ENCODE data around the gene IGSF8. TPM values are rescaled to one million over a fixed set of nuclear protein-coding genes. Genes with fewer than 3 reads are reported as not detected.
"Not testable (repeated sequence)": the region's sequence is repeated elsewhere in the genome, so short reads cannot be mapped to it uniquely, and the experiment has no call there.

The IGSF8 gene
- total and polyA plus RNA-seq, 8 donors, result 27.5 to 38.3 (median 31.7) TPM

DNA sequence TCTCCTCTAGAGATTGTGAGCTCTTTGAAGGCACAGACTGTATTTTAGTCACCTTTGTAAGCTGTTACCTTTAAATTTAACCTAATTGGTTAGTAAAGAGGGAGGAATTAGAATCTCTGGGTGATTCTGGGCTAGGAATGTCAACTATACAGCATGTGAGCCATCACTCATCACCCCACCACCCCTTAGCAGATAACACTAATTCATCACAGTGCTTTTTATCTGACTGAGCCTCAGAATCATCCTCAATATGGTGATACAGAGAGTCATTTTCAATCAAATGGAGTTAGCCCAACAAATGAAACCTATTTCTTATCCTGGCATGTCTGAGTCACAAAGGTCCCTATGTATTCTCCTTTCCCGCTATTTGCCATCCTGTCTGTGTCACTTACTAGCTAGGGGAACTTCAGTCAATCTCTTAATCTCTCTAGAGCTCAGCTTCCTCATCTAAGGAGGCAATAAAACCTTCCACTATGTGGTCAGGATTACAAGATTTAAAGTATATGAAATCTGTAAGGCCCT, 41.7 kb downstream of the IGSF8 start:
- Histone ChIP-seq H3K36me3 (no peaks in the 10 kb centered on the region), H3K9me3 (no peaks in the 10 kb centered on the region), H3K27ac (no peak overlapping the region), H3K4me3 (no peak overlapping the region), H3K27me3 (peaks cover 0 to 36% of the 10 kb centered on the region in 2 donors), H3K4me1 (no peaks in the 10 kb centered on the region)
- TF ChIP-seq CTCF (IDR thresholded peaks at IDR 0.05), result no peak
- ATAC-seq (no peak), DNase-seq (no peak)
- intact Hi-C loops (cut with DNase I), result no loop called here

DNA sequence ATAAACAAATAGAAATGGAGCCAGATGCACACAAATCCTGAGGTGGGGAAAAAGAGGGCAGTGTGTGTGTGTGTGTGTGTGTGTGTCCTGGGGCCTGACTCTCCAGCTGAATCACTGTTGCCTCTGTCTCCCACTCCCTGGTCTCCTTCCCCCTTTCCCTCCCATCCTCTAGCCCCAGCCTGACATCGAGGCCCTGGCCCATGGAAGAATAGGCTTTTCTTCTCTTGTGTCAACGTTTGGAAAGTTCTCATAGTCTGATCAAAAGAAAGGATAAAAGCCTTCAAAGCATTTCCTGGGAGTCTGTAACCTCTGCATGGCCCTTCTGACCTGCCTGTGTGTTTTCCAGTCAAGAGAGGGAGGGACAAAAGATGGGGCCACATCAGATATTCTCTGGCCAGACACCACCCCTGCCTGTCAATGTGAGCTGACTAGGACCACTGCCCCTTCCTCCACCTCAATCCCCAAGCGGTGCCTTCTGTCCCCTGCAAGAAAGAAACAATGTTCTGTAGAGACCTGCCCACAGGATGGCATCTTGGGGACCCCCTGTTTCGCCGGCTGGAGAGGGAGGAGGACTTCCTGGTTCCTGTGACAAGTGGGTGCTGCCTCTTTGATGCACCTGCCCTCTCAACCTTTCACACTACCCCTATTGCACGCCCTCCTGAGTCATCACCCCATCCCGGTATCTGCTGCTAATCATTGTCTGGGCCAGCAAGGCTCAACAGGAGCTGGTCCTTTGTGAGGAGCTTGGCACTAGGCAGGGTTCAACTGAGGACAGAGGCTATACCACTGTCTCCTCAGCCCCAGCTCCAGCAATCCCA, 44.7 kb downstream of the IGSF8 start:
- intact Hi-C loops (cut with DNase I), result no loop called here
- no peak for TF ChIP-seq CTCF (IDR thresholded peaks at IDR 0.05)
- H3K9me3 ChIP-seq, result no peaks in the 10 kb centered on the region
- ATAC-seq, result no peak
- H3K4me3 ChIP-seq, result no peak overlapping the region
- no peak for DNase-seq
- H3K36me3 ChIP-seq, result no peaks in the 10 kb centered on the region
- H3K27ac ChIP-seq, result no peak overlapping the region
- no peaks in the 10 kb centered on the region for H3K4me1 ChIP-seq
- H3K27me3 ChIP-seq, result peaks cover 0 to 42% of the 10 kb centered on the region in 2 donors

- Histone ChIP-seq H3K27ac (no peak overlapping the region), H3K36me3 (no peaks in the 10 kb centered on the region), H3K4me1 (no peaks in the 10 kb centered on the region), H3K9me3 (no peaks in the 10 kb centered on the region), H3K27me3 (peaks cover 0 to 42% of the 10 kb centered on the region in 2 donors), H3K4me3 (no peak overlapping the region)
- no peak for TF ChIP-seq CTCF (IDR thresholded peaks at IDR 0.05)
- DNase-seq (no peak), ATAC-seq (no peak)
- intact Hi-C loops (cut with DNase I), result no loop called here
These were observed 45.5 kb downstream of the IGSF8 start for GRCh38 chr1:160052936-160053335.

DNA sequence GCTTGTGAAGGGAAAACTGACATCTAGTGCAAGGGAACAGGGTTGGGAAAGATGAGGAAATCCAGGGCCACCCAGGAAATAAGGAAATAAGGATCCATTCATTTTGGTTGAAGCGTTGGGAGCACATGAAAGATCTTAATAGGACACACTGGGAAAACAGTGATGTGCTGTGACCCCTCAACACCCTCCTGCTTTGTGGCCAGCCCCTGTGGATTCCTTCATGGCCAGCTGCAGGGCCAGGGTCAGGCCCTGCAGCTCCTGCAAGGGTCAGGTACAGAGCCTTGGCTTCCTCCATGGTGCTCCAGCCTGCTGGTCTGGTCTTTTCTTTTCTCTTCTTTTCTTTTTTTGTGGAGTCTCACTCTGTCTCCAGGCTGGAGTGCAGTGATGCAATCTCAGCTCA, 47.8 kb downstream of the IGSF8 start:
- no peaks in the 10 kb centered on the region for H3K36me3 ChIP-seq
- intact Hi-C loops (cut with DNase I), result no loop called here
- no peaks in the 10 kb centered on the region for H3K9me3 ChIP-seq
- no peak overlapping the region for H3K4me3 ChIP-seq
- no peak overlapping the region for H3K27ac ChIP-seq
- TF ChIP-seq CTCF (IDR thresholded peaks at IDR 0.05), result no peak
- peaks cover 0 to 45% of the 10 kb centered on the region in 2 donors for H3K27me3 ChIP-seq
- DNase-seq (no peak), ATAC-seq (no peak)
- peaks cover 5 to 8% of the 10 kb centered on the region in 2 donors for H3K4me1 ChIP-seq

GRCh38 chr1:160050182-160050581, 48.2 kb downstream of the IGSF8 start:
- not testable (repeated sequence) for H3K27ac ChIP-seq, H3K9me3 ChIP-seq

More at GRCh38 chr1:160050182-160050581, 48.2 kb downstream of the IGSF8 start:
- H3K4me3 ChIP-seq; DNase-seq; H3K4me1 ChIP-seq; H3K36me3 ChIP-seq; intact Hi-C loops (cut with DNase I); ATAC-seq: not testable (repeated sequence)
- H3K27me3 ChIP-seq, result peaks cover 0 to 43% of the 10 kb centered on the region in 2 donors

All from left lung (tissue), 10 donors.